ENCODE data around the gene ARHGEF26. TPM values are rescaled to one million over a fixed set of nuclear protein-coding genes. Genes with fewer than 3 reads are reported as not detected.

The ARHGEF26 gene
- total RNA-seq, 4 donors from 2014 or later, result 6.8 to 21.9 (median 10.3) TPM

DNA sequence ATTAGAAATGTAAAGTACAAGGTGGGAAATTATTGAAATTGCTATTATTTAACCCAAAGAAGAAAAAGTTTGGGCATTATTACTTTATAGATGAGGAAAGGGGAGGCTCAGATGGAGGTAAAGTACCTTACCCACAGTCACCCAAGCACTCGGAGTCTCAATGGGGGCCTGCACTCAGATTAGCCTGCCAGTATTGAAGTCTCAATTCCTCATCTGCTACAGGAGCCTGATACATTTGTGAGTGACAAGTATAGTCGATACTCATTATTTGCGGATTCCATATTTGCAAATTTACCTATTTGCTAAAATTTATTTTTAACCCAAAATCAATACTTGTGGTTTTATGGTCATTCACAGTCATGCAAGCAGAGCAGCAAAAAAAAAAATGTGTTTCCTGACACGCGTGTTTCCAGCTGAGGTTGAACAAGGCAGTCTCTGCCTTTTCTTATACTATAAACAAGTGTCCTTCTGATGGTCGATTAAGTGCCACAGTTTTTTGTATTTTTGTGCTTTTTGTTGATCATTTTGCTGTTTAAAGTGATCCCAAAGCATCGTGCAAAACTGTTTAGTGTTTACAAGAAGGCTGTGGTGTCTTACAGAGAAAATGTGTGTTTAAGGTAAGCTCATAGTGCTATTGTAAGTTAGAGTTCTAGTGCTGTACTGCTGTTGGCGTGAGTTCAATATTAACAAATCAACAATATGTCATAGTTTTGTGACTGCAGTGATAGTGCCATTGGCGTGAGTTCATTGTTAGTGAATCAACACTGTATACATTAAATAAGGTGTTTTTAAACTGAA, 48.0 kb downstream of the ARHGEF26 start:
- WGBS, 2 donors, result 78 to 80% methylated on average over 9 of the region's 9 CpGs
- Histone ChIP-seq H3K4me3 (no peak overlapping the region), H3K9me3 (no peaks in the 10 kb centered on the region), H3K27ac (no peak overlapping the region), H3K4me1 (no peaks in the 10 kb centered on the region), H3K27me3 (no peaks in the 10 kb centered on the region), H3K36me3 (no peaks in the 10 kb centered on the region)
- no peak for DNase-seq
- TF ChIP-seq POLR2A (IDR thresholded peaks at IDR 0.05), result no peak
- TF ChIP-seq, protein P1, sequence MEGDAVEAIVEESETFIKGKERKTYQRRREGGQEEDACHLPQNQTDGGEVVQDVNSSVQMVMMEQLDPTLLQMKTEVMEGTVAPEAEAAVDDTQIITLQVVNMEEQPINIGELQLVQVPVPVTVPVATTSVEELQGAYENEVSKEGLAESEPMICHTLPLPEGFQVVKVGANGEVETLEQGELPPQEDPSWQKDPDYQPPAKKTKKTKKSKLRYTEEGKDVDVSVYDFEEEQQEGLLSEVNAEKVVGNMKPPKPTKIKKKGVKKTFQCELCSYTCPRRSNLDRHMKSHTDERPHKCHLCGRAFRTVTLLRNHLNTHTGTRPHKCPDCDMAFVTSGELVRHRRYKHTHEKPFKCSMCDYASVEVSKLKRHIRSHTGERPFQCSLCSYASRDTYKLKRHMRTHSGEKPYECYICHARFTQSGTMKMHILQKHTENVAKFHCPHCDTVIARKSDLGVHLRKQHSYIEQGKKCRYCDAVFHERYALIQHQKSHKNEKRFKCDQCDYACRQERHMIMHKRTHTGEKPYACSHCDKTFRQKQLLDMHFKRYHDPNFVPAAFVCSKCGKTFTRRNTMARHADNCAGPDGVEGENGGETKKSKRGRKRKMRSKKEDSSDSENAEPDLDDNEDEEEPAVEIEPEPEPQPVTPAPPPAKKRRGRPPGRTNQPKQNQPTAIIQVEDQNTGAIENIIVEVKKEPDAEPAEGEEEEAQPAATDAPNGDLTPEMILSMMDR (IDR thresholded peaks at IDR 0.05), result no peak
- intact Hi-C loops (cut with DNase I), result no loop called here

DNA sequence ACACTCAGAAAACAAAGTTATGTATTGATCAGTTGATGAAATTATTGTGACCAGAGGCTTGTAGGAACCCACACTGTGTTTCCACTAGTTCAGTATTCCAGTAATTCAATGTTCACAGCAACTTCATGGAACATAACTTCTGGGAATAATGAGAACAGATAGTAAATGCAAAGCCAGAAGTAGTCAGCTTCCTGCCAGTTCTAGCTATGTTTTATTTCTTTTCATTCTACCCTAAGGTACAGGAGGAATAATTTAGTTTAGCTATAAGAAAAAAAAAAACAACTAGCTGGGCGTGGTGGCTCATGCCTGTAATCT, 48.6 kb downstream of the ARHGEF26 start:
- Histone ChIP-seq H3K9me3 (no peaks in the 10 kb centered on the region), H3K27ac (no peak overlapping the region), H3K36me3 (no peaks in the 10 kb centered on the region), H3K4me3 (no peak overlapping the region), H3K4me1 (no peaks in the 10 kb centered on the region), H3K27me3 (no peaks in the 10 kb centered on the region)
- intact Hi-C loops (cut with DNase I), result no loop called here
- no peak for DNase-seq
- 79 to 92% methylated on average over 1 of the region's 1 CpG for WGBS, 2 donors
- no peak for TF ChIP-seq POLR2A (IDR thresholded peaks at IDR 0.05)
- TF ChIP-seq, protein P1 (IDR thresholded peaks at IDR 0.05), result no peak

DNA sequence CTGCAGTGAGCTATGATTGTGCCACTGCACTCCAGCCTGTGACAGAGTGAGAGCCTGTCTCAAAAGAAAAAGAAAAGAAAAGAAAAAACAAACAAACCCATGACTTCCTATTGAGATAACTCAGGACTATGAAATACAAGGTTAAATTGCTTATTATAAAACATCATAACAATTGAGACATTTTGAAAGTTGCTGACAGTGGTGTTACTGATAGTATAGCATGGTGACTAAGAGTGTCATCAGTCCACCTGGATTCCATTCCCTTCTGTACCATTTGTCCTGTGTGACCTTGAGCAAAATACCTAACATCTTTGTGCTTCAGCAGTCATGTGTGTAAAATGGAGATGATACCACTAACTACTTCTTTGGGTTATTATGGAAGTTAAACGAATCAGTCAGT, 49.1 kb downstream of the ARHGEF26 start:
- Histone ChIP-seq H3K27ac (no peak overlapping the region), H3K4me1 (no peaks in the 10 kb centered on the region), H3K27me3 (no peaks in the 10 kb centered on the region), H3K9me3 (no peaks in the 10 kb centered on the region), H3K4me3 (no peak overlapping the region), H3K36me3 (no peaks in the 10 kb centered on the region)
- TF ChIP-seq POLR2A (IDR thresholded peaks at IDR 0.05), result no peak
- TF ChIP-seq, protein P1 (IDR thresholded peaks at IDR 0.05), result no peak
- WGBS, 2 donors, result 78 to 83% methylated on average over 1 of the region's 1 CpG
- intact Hi-C loops (cut with DNase I), result no loop called here
- no peak for DNase-seq

DNA sequence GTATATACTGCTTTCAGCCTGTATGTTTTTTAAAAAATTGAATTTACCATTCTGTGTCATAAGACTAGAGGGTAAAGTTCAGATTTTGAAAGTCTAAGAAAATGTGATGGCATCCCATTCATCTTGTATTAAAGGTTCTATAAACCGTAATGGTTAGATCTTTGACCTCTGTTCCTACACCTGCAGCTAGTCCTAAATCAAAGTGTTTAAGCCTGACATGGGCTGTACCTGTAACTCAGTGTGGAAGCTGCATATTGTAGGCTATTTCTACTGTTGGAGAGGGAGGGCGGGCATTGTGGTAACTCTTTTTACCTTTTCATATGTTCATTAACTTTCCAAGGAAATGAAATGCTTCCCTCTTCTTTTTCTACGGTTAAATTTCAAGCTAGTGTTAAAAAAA, 53.9 kb downstream of the ARHGEF26 start:
- Histone ChIP-seq H3K27ac (no peak overlapping the region), H3K36me3 (no peaks in the 10 kb centered on the region)
- no peak for TF ChIP-seq POLR2A (IDR thresholded peaks at IDR 0.05)
- TF ChIP-seq, protein P1 (IDR thresholded peaks at IDR 0.05), result no peak

DNA sequence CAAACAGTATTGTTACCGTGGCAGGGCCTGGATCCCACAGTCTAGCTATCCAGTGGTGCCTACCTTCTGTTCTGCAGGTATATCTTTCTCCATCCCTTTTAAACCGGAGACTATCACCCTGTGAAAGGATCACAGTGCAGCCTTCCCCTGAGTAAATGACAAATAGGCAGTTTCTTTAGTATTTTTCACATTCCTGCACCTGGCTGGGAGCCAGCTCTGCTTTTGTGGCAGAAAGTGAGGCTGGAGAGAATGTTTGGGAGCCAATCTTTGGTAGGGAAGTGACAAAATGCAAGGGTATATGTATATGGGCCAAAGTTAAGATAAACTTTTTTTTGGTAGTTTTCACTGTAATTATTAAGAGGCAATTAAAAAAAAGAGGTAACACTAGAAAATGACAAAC, 54.8 kb downstream of the ARHGEF26 start:
- WGBS, 2 donors, result 61 to 91% methylated on average over 2 of the region's 2 CpGs
- H3K4me1 ChIP-seq, result peaks cover 0 to 7% (median 3%) of the 10 kb centered on the region in 3 donors
- TF ChIP-seq, protein P1 (IDR thresholded peaks at IDR 0.05), result no peak
- no peak for TF ChIP-seq POLR2A (IDR thresholded peaks at IDR 0.05)
- no peak overlapping the region for H3K4me3 ChIP-seq
- intact Hi-C loops (cut with DNase I), result no loop called here
- no peaks in the 10 kb centered on the region for H3K9me3 ChIP-seq
- DNase-seq, result no peak
- H3K27ac ChIP-seq, result no peak overlapping the region
- H3K36me3 ChIP-seq, result no peaks in the 10 kb centered on the region
- H3K27me3 ChIP-seq, result no peaks in the 10 kb centered on the region

More for the DNA sequence above, 53.9 kb downstream of the ARHGEF26 start:
- H3K9me3 ChIP-seq, result no peaks in the 10 kb centered on the region
- no peak for DNase-seq
- H3K4me1 ChIP-seq, result no peaks in the 10 kb centered on the region
- H3K4me3 ChIP-seq, result no peak overlapping the region
- 77 to 95% methylated on average over 3 of the region's 3 CpGs for WGBS, 2 donors
- intact Hi-C loops (cut with DNase I), result no loop called here
- H3K27me3 ChIP-seq, result no peaks in the 10 kb centered on the region
